HG03159 (cell line): ENCODE data around the gene PEX7.
"Not testable (repeated sequence)": the region's sequence is repeated elsewhere in the genome, so short reads cannot be mapped to it uniquely, and the experiment has no call there.

Experiments
- ATAC-seq: cut with Tn5 transposase; IDR thresholded peaks from one replicate; pipeline ENCODE4 v1.9.1; 2021; ENCODE audit warnings: mild to moderate bottlenecking, moderate library complexity; ENCODE audit not compliant: unreplicated experiment

The PEX7 gene

DNA sequence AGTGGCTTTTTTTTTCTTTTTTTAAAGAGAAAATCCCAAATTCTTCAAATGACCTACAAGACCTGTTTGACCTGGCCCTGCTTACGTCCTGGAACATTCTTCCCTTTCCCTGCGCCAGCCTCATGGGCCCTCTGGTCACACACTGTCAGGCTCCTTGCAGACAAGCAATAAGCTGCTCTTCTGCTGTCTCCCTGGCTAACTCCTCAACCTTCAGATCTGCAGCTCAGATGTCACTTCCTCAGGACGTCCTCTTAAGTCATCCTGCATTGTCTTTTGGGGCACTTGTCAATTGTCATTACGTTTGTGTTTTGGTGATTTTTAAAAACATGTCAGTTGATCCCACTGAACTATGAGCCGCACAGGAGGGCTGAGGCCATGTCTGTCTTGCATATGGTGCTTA, 70.8 kb downstream of the PEX7 start:
- ATAC-seq = no peak

DNA sequence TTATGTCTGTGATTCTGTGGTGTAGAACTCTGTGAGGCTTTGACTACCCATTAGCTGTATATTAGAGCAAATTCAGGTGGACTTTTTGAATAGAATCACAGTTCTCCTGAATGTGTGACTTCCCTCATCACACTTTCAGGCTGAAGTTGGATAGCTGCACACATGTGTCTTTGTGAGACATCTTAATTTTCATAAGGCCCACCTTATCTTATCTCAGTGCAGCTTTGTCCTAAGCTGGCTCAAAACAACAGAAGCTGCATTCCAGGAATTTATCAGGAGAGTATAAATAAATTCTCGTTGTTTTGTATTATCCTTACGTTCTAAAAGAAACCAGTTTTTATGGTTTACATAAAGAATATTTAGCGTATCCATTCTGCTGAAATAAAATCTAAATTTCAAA, 73.5 kb downstream of the PEX7 start:
- ATAC-seq = no peak

DNA sequence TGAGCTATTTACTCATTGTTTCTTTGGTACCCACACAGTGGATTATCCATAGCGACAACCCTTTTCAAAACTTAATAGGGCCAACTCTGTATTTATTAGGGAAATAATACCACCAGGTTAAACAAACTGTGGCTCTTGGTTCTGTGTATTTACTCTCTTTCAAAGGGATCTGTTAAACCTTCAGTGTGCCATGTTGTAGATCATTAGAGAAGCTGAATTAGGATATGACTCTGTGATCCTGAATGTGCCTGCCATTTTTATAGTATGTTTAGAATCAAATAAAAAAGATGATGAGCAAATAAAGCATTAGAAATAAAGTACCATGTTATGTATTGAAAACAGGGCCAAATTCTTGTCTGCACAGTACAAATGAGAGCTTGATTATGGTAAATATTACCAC, 74.7 kb downstream of the PEX7 start:
- no peak for ATAC-seq

DNA sequence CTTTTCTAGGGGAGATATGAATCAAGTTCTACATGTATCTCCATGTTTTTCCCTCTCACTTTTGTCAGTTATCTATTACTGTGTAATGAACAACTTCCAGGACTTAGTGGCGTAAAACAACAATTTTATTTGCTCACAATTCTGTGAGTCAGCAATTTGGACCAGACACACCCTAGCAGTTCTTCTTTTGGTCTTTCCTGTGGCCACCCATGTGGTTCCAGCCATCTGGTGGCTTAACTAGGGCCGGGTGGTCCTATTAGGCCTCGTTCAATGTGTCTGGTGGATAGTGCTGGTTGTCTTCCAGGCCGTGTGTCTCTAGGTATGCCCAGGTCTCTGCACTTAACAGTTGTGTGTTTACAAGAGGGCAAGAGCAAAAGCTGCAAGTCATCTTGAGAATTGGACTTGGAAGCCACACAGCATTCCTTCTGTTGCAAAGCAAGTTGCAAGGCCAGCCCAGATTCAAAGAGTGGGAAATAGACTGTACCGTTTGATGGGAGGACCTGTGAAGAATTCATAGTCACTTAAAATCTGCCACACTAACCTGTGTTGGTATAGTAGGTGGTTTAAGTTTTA, 78.9 kb downstream of the PEX7 start:
- no peak for ATAC-seq

DNA sequence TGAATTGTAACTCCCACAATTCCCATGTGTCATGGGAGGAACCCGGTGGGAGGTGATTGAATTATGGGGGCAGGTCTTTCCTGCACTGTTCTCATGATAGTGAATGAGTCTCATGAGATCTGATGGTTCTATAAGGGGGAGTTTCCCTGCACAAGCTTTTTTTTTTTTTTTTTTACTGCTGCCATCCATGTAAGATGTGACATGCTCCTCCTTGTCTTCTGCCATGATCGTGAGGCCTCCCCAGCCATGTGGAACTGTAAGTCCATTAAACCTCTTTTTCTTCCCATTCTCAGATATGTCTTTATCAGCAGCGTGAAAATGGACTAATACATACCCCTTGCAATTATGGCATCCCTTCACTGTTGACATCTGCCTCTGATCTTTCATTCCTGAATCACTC, 82.1 kb downstream of the PEX7 start:
- ATAC-seq = not testable (repeated sequence)

DNA sequence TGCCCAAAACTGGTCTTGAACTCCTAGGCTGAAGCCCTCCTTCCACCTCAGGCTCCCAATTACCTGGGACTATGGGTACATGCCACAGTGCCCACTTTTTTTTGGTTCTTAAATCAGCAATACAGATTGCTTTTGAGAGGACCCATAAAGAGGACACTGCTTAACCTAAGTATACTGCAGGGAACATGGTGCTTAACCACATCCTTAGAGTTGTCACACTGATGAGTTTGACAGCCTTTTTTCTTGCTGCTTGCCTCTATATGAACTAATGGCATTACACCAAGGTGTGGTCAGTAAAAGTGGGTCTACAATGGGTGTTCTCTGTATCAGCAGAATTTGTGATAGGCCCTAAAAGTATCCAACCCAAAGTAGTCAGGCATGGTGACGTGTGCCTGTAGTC, 92.6 kb downstream of the PEX7 start:
- ATAC-seq = no peak

DNA sequence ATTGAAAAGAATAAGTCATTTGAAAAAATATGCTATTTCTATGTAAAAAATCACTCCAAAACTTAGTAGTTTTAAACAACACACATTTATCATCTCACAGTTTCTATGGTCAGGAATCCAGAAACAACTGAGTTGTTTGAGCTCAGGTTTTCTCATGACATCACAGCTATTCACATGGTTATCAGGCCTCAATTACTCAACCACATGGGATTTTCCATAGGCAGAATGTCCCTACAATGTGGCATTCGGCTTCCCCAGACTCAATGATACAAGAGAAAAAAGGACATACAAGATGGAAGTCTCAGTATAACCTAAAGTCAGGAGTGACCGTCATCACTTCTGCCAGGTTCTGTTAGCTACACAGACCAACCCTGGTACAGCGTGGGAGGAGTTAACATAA, 96.3 kb downstream of the PEX7 start:
- ATAC-seq = no peak

DNA sequence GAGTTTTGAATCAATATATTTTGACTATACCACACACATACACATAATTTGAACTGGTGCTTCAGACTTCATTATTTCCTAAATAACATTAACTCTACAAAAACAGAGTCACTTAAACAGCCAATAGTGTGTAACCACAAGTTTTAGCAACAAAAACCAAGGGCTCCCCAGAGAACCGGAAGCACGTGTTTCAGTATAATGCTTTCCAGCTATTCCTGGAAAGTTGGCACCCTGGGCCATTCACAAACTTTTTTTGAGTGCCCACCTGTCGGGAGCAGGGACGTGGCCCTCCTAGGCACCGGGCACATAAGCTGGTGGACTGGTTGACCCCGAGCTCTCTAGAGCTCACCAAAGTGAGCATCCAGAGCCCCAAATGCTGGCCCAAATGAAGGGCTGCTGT, 97.8 kb downstream of the PEX7 start:
- ATAC-seq = no peak

DNA sequence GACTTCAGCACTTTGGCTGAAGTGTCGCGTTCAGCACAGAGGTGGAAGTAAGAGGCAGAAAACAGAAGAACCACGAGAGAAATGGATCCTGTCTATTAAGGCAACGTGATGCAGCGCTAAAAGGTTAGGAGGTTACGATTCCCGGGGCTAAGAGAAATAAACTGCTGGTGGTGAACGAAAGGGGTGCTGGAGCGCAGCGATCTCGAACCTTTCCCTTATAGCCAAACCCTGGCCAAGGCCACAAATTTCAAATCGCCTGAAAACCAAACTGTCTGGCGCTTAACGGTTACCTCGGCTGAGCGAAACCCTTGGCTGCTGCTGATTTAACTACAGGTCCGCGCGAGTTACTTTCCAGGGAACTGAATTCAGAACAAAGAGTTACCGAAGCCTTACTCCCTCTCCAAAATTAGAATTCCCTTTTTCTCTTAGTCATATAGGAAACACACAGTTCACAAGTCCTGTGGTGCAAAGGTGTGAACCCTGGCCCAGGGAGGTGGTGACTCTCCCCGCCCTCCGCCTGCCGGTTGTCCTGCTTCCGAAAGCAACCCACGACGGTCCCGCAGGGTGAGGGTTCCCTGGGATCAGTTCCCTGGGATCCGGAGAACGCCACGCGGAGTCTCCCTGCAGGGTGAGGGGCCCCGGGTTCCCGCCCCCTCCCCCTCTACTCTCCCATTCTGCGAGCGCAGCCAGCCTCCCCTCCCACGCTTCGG, 98.4 kb downstream of the PEX7 start:
- ATAC-seq = no peak

DNA sequence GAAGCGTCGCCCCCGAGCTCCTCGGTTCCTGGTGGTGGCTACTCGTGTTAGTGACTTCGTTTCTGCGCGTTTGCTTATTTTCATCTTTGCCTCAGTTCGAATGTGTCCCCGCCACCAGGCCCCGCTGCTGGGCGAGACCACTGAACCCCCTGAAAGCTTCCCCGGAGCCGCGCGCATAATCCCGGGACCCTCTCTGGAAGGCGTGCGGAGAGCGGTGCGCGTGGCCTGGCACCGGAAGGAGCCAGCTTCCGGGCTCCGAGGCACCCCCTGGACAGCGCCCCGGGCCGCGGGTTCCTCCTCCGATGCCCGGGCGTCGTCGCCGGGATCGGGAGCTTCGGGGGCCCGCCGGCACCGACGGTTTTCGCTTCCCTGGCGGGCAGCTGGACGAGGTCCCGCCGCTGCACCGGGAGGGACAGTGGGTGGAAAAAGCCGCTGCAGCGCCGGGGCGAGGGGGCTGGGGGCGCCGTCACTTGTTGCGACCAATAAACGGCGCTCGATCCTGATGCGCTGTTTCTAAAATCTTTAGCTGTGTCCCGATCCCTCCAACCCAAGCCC, 99.1 kb downstream of the PEX7 start:
- no peak for ATAC-seq

DNA sequence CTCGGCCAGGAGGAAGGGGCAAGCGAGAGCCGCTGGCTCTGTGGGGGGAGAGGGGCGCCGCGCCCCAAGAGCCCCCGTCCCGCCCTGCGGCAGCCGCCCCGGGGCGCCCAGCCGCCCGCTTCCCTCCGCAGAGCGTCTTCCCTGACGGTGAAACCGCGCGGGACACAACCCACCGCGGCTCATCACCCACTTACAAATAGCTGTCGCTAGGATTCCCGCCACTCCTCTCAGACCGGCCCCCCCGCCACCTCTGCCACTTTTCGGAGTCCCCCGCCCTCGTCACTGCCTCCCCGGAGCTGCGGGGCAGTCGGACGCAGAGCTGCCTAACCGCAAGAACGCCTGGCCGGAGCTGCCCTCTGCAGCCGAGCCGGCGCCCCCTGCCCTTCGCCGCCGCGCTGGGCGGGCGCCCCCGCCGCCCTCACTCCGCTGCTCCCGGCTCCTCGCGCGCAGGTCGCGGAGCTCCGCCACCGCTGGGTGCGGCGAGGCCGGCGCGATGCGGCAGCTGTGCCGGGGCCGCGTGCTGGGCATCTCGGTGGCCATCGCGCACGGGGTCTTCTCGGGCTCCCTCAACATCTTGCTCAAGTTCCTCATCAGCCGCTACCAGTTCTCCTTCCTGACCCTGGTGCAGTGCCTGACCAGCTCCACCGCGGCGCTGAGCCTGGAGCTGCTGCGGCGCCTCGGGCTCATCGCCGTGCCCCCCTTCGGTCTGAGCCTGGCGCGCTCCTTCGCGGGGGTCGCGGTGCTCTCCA, 99.7 kb downstream of the PEX7 start, which contains the start of gene SLC35D3:
Gene SLC35D3 (plus strand): TSS at position 366 of the 749 bp plus-strand sequence. CDS start 128 bp downstream, at position 494.
- ATAC-seq = no peak

DNA sequence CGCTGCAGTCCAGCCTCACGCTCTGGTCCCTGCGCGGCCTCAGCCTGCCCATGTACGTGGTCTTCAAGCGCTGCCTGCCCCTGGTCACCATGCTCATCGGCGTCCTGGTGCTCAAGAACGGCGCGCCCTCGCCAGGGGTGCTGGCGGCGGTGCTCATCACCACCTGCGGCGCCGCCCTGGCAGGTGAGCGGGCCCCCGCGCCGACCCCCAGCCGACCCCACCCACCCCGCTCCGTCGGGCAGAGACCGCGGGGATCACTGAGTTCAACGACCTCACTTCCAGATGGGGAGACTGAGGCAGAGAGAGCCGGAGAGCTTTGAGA, 100.3 kb downstream of the PEX7 start:
- no peak for ATAC-seq

DNA sequence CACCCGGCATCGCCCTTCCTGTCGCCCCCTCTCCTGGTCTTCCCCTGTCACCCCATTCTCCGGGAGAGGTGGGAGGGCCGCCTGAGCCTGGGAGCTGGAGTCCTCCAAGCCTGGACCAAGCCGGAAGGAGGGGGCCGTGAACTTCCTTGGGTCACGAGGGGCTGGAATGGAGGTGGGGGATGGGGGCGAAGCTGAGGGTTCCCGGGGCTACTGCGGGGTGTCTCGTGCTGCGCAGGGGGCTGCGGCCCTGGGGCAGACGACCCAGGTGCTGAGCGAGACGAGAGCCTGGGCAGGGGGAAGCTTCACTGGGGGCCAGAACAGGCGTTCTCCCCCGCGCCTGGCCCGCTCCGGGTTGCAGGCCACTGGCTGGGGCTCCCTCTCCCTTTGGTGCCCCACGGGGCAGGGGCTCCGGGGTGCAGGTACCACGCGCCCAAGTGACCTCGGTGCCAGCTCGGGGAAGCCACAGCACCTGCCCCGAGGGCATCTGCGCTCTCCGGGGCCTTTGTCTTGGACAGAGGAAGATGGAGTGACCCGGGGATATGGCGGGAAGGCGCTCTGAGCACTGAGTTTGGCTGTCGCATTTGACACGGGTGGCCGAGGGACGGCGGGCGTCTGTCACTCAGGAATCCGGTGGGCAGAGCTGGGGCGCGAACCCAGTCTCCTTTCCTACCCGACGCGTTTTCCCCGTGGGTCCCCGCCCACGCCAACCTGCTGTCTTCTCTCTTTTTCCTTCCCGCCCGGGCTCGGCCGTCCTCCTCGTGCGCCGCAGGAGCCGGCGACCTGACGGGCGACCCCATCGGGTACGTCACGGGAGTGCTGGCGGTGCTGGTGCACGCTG, 100.9 kb downstream of the PEX7 start:
- ATAC-seq = no peak

DNA sequence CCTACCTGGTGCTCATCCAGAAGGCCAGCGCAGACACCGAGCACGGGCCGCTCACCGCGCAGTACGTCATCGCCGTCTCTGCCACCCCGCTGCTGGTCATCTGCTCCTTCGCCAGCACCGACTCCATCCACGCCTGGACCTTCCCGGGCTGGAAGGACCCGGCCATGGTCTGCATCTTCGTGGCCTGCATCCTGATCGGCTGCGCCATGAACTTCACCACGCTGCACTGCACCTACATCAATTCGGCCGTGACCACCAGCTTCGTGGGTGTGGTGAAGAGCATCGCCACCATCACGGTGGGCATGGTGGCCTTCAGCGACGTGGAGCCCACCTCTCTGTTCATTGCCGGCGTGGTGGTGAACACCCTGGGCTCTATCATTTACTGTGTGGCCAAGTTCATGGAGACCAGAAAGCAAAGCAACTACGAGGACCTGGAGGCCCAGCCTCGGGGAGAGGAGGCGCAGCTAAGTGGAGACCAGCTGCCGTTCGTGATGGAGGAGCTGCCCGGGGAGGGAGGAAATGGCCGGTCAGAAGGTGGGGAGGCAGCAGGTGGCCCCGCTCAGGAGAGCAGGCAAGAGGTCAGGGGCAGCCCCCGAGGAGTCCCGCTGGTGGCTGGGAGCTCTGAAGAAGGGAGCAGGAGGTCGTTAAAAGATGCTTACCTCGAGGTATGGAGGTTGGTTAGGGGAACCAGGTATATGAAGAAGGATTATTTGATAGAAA, 101.7 kb downstream of the PEX7 start:
- ATAC-seq = no peak

DNA sequence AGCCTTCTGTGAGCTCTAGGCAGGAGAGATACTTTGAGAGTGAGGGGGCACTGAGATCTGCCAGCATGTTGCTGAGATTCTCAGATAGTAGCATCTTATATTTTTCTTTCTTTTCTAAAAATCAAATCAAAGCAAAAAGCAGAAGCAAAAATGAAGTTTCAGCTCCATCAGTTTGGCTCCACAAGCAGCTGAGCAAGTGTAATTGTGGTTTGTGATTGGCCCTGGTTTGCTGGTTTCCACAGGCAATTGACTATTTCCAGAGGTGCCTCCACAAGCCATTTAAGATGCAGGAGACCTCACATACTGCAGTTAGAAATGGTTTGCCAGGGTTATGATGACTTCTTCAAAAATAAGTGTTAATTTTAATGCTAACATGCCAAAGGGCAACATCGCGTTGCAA, 104.0 kb downstream of the PEX7 start:
- no peak for ATAC-seq

DNA sequence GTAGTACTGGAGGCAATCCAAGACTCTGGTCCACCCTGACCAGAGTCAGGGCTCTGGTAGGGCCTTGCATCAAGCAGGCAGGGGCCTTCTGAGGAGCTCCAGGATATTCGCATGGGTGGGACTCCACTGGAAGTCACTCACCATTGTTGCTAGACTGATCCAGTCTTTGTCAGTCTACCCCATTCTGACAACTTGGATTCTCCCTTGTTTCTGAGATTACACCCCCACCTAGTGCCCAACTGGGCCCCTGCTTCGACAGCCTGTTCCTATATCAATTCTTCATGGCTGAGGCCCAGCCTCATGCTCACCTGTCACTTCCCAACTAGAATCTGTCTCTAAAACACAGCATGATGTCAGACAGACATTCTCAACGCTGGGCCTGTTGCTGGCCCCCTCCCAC, 104.9 kb downstream of the PEX7 start:
- ATAC-seq = no peak

DNA sequence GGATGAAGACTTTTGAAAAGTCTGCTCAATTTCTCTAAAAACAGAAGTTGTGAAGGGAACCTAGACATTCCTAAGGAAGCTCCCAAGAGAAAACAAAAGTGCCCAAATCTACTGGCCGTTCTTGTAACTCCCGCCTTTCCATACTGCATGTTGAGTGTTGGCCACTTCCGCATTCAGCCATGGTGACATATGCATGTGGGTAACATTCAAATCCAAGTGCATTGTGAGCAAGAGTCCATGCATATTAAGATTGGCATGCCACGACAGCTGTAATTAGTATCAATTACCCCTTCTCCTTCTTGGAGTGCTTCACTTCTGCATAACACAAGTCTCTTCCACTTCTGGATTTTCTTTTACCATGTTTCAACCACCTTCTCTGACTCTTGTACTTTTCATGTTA, 108.1 kb downstream of the PEX7 start:
- no peak for ATAC-seq

DNA sequence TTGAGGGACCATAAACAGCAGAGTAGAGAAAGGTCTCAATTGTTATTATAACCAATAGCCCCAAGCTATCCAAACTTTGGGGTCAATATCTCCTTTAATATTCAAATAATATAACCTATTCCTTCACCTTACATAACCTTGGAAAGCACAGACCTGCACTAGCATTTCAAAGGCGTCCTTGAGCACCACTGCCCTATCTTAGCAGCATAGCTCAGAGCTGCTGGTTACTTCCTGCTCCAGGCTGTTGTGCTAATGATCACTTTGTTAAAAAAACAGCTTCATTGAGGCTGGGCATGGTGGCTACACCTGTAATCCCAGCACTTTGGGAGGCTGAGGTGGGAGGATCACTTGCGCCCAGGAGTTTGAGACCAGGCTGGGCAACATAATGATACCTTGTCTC, 110.2 kb downstream of the PEX7 start:
- no peak for ATAC-seq

DNA sequence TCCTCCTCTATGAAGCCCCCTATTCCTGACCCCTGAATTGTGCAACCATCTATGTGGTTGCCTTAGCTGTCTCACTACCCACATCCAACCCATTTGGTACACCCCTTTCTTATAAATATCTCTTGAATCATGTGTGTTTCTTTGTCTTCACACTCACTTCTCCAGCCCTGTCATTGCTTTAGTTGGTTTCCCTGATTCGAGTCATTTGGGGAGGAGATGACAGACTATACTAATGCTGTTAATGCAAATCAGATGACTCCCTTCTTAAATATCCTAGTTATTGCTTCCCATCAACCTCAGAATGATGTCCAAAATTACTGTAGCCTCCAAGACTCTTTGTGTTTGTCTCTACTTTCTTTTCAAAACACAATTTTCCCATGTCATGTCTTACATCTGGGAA, 122.7 kb downstream of the PEX7 start:
- no peak for ATAC-seq

DNA sequence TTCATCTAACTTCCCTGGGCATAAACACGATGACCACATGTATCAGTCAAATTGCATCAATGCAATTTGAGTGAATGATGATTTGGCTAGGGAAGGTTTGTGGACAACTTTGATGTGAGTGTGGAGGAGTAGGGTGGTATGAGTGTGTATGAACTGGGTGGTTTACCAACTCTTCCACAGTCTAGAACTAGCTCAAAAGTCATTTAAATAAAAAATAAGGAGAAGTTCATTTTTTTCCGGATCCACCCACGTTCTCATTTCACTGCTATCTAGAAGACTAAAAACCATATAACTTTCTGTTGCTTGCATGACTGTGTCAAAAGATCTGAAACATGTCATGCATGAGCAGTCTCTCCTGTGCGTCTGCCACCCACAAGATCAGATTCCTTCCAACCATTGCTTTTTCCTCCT, 123.3 kb downstream of the PEX7 start:
- ATAC-seq = no peak

DNA sequence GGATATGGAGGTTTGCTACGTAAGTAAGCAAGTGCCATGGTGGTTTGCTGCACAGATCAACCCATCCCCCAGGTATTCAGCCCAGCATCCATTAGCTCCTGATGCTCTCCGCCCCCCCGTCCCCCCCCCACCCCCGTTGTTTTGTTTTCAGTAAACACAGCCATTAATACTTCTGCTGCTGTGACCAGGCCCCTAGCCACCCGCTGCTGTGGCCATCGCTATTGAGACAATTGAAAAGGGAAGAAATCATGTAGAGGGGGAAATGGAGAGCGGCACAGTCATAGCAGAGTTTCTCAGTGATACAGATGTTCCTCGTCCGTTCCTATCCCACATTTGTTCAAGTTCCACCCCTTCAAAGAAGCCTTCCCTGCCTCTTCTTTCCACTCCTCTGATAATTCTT, 124.6 kb downstream of the PEX7 start:
- ATAC-seq = no peak
